DND-41 (cell line): ENCODE results near the gene RHCE.
"Not testable (repeated sequence)": the region's sequence is repeated elsewhere in the genome, so short reads cannot be mapped to it uniquely, and the experiment has no call there.

Experiments
- ATAC-seq: fragments of 200-7000 bp; cut with Tn5 transposase; 3 replicates; pipeline ENCODE4 v1.9.1; 2021; ENCODE audit warnings: low read depth; ENCODE audit not compliant: insufficient read depth
- DNase-seq: peaks from one replicate; pipeline ENCODE4 v3.0.0-alpha.2; 2020
- H2AFZ ChIP-seq: 2 replicates; pipeline ENCODE4 v1.6.0; 2012; ENCODE audit warnings: low read depth, low read length
- H3K27ac ChIP-seq: 2 replicates; pipeline ENCODE4 v1.5.1; 2012; ENCODE audit warnings: low read length, inconsistent platforms
- H3K27me3 ChIP-seq: fragments of 200-600 bp; sonication (generic); 2 replicates; pipeline ENCODE4 v1.6.0; 2012; ENCODE audit warnings: low read length, mild to moderate bottlenecking, inconsistent platforms; ENCODE audit not compliant: insufficient read depth, poor library complexity
- H3K36me3 ChIP-seq: 2 replicates; pipeline ENCODE4 v1.5.1; 2012; ENCODE audit warnings: low read length, inconsistent platforms; ENCODE audit not compliant: insufficient read depth
- H3K4me1 ChIP-seq: 2 replicates; pipeline ENCODE4 v1.5.1; 2012; ENCODE audit warnings: mild to moderate bottlenecking, low read length; ENCODE audit not compliant: insufficient read depth
- H3K4me2 ChIP-seq: 2 replicates; pipeline ENCODE4 v1.6.0; 2012; ENCODE audit warnings: mild to moderate bottlenecking, moderate library complexity, low read length, inconsistent platforms; ENCODE audit not compliant: insufficient read depth
- H3K4me3 ChIP-seq, 2 experiments: fragments of 200-600 bp in 1 of 2; shearing (Covaris generic) in 1 of 2; 2 replicates each; pipeline ENCODE4 v1.5.1; 2012 to 2016; ENCODE audit warnings: inconsistent platforms in 2 of 2, low read length in 2 of 2, mild to moderate bottlenecking in 2 of 2, low read depth in 1 of 2, moderate library complexity in 1 of 2
- H3K79me2 ChIP-seq: 2 replicates; pipeline ENCODE4 v1.6.0; 2012; ENCODE audit warnings: low read length, inconsistent platforms; ENCODE audit not compliant: insufficient read depth
- H3K9ac ChIP-seq: 2 replicates; pipeline ENCODE4 v1.6.0; 2012; ENCODE audit warnings: low read depth, mild to moderate bottlenecking, inconsistent platforms, low read length, moderate library complexity
- H3K9me3 ChIP-seq: 2 replicates; pipeline ENCODE4 v1.5.1; 2012; ENCODE audit warnings: low read length, moderate library complexity, mild to moderate bottlenecking, inconsistent platforms; ENCODE audit not compliant: insufficient read depth, severe bottlenecking
- H4K20me1 ChIP-seq: 2 replicates; pipeline ENCODE4 v1.6.0; 2012; ENCODE audit warnings: low read length; ENCODE audit not compliant: insufficient read depth
- CTCF ChIP-seq: IDR thresholded peaks from 2 replicates; pipeline ENCODE4 v1.5.1; 2012; ENCODE audit warnings: borderline replicate concordance, low read length, moderate library complexity, mild to moderate bottlenecking; ENCODE audit not compliant: poor library complexity, severe bottlenecking; ENCODE audit errors: extremely low read depth

Gene RHCE

GRCh38 chr1:25412872-25413623 lies 7.6 kb downstream of the RHCE start:
- ATAC-seq, H3K4me1 ChIP-seq, H3K27ac ChIP-seq, H3K36me3 ChIP-seq, H2AFZ ChIP-seq, DNase-seq, H3K79me2 ChIP-seq, H4K20me1 ChIP-seq, H3K4me2 ChIP-seq, H3K9me3 ChIP-seq, H3K9ac ChIP-seq, H3K27me3 ChIP-seq, H3K4me3 ChIP-seq: not testable (repeated sequence)

- not testable (repeated sequence) for H2AFZ ChIP-seq, H3K4me3 ChIP-seq, H3K27ac ChIP-seq, H3K4me1 ChIP-seq, H4K20me1 ChIP-seq, H3K79me2 ChIP-seq, H3K4me2 ChIP-seq, H3K27me3 ChIP-seq, H3K9ac ChIP-seq, H3K9me3 ChIP-seq, DNase-seq, ATAC-seq, H3K36me3 ChIP-seq
Measured at GRCh38 chr1:25409641-25410427, 10.8 kb downstream of the RHCE start.

GRCh38 chr1:25405731-25406305 lies 14.8 kb downstream of the RHCE start:
- H3K9ac ChIP-seq, H3K27ac ChIP-seq, H3K4me1 ChIP-seq, H3K4me3 ChIP-seq, H4K20me1 ChIP-seq, H3K36me3 ChIP-seq, DNase-seq, H3K4me2 ChIP-seq, H3K27me3 ChIP-seq, H2AFZ ChIP-seq, ATAC-seq, H3K9me3 ChIP-seq, H3K79me2 ChIP-seq: not testable (repeated sequence)

GRCh38 chr1:25402947-25403803 lies 17.4 kb downstream of the RHCE start:
- not testable (repeated sequence) for H3K4me3 ChIP-seq, H3K79me2 ChIP-seq, H4K20me1 ChIP-seq, DNase-seq, H3K27me3 ChIP-seq, H3K4me1 ChIP-seq, H3K36me3 ChIP-seq, H3K27ac ChIP-seq, H2AFZ ChIP-seq, H3K4me2 ChIP-seq, H3K9me3 ChIP-seq, H3K9ac ChIP-seq
- TF ChIP-seq CTCF: peak; percentile 36
- peak; percentile 56; the same call in 1 of the 3 replicates for ATAC-seq

- not testable (repeated sequence) for DNase-seq, ATAC-seq, H3K4me2 ChIP-seq, H3K4me1 ChIP-seq, H4K20me1 ChIP-seq, H3K9ac ChIP-seq, H3K79me2 ChIP-seq, H3K9me3 ChIP-seq, H3K36me3 ChIP-seq, H3K27me3 ChIP-seq, H3K27ac ChIP-seq, H3K4me3 ChIP-seq, H2AFZ ChIP-seq
Measured at GRCh38 chr1:25398079-25398478, 22.5 kb downstream of the RHCE start.

GRCh38 chr1:25397549-25397948 lies 23.1 kb downstream of the RHCE start:
- not testable (repeated sequence) for H3K36me3 ChIP-seq, H3K4me3 ChIP-seq, DNase-seq, H3K9ac ChIP-seq, H3K79me2 ChIP-seq, H3K27me3 ChIP-seq, H2AFZ ChIP-seq, H4K20me1 ChIP-seq, ATAC-seq, H3K4me2 ChIP-seq, H3K4me1 ChIP-seq, H3K27ac ChIP-seq, H3K9me3 ChIP-seq
